ENCODE measurements around the gene CDC42BPB.

- no peak for TF ChIP-seq CTCF (IDR thresholded peaks at IDR 0.05)
- TF ChIP-seq POLR2A (IDR thresholded peaks at IDR 0.05) = no peak
Observed at GRCh38 chr14:102941419-102942011, 115.8 kb downstream of the CDC42BPB start.
